ENCODE results near the gene KLK10.

DNA sequence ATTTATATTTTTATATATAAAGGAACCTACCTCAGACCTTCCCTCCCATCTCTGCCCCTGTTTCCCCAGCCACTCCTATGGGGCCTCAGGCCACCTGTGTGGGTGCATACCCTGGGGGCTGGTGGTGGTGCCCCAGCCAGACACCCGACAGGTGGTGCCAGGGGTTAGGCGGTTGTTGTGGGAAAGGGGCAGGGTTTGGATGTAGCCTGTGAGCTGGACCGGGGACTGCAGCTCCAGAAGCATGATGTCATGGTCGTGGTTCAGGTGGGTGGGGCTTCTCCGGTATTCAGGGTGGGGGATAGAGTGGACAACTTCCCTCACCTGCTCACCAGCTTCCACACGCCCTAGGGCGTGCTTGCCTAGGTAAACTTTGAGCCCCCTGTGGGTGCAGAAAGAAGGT is 40.2 kb upstream of the KLK10 start:
- TF ChIP-seq MXI1 (IDR thresholded peaks at IDR 0.05; ENCODE audit: low read depth, low read length) (no peak), EZH2 (IDR thresholded peaks at IDR 0.05; ENCODE audit: borderline replicate concordance, control insufficient read depth, low read depth, low read length) (no peak), PAX8 (IDR thresholded peaks at IDR 0.05) (no peak), TAF1 (IDR thresholded peaks at IDR 0.05; ENCODE audit: borderline replicate concordance, low read depth, low read length) (no peak), ATF2 (IDR thresholded peaks at IDR 0.05; ENCODE audit: low read length) (no peak), CTCF (IDR thresholded peaks at IDR 0.05 in 2 of 3, conservative IDR thresholded peaks at IDR 0.05 in 1 of 3; ENCODE audit: control insufficient read depth in 2 of 3, extremely low read depth in 1 of 3, insufficient read depth in 1 of 3, low read depth in 3 of 3, low read length in 3 of 3) (no peak)
- TF ChIP-seq, protein P1, sequence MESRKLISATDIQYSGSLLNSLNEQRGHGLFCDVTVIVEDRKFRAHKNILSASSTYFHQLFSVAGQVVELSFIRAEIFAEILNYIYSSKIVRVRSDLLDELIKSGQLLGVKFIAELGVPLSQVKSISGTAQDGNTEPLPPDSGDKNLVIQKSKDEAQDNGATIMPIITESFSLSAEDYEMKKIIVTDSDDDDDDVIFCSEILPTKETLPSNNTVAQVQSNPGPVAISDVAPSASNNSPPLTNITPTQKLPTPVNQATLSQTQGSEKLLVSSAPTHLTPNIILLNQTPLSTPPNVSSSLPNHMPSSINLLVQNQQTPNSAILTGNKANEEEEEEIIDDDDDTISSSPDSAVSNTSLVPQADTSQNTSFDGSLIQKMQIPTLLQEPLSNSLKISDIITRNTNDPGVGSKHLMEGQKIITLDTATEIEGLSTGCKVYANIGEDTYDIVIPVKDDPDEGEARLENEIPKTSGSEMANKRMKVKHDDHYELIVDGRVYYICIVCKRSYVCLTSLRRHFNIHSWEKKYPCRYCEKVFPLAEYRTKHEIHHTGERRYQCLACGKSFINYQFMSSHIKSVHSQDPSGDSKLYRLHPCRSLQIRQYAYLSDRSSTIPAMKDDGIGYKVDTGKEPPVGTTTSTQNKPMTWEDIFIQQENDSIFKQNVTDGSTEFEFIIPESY (IDR thresholded peaks at IDR 0.05), result no peak

Data from GM12878 (cell line).